ENCODE results near the gene ZNG1A.
A peak's percentile ranks its signal among the peaks of the same experiment; 100 is the strongest.
"Not testable (repeated sequence)": the region's sequence is repeated elsewhere in the genome, so short reads cannot be mapped to it uniquely, and the experiment has no call there.

Gene ZNG1A

GRCh38 chr9:88396-89037, 90.3 kb downstream of the ZNG1A start:
- not testable (repeated sequence) for H3K4me3 ChIP-seq (ENCODE audit: severe bottlenecking); H3K9me3 ChIP-seq (ENCODE audit: severe bottlenecking); H3K36me3 ChIP-seq (ENCODE audit: low read depth); H3K27ac ChIP-seq (ENCODE audit: poor library complexity, severe bottlenecking); H3K27me3 ChIP-seq (ENCODE audit: insufficient read depth, poor library complexity, severe bottlenecking); DNase-seq (ENCODE audit: low spot score); H3K4me1 ChIP-seq (ENCODE audit: insufficient read depth, poor library complexity, severe bottlenecking)
- ATAC-seq (ENCODE audit: low read depth), result peak; percentile 80

GRCh38 chr9:87860-88259, 91.0 kb downstream of the ZNG1A start:
- not testable (repeated sequence) for DNase-seq (ENCODE audit: low spot score); H3K36me3 ChIP-seq (ENCODE audit: low read depth); H3K27ac ChIP-seq (ENCODE audit: poor library complexity, severe bottlenecking); H3K9me3 ChIP-seq (ENCODE audit: severe bottlenecking); H3K27me3 ChIP-seq (ENCODE audit: insufficient read depth, poor library complexity, severe bottlenecking); H3K4me1 ChIP-seq (ENCODE audit: insufficient read depth, poor library complexity, severe bottlenecking); H3K4me3 ChIP-seq (ENCODE audit: severe bottlenecking); ATAC-seq (ENCODE audit: low read depth)

DNA sequence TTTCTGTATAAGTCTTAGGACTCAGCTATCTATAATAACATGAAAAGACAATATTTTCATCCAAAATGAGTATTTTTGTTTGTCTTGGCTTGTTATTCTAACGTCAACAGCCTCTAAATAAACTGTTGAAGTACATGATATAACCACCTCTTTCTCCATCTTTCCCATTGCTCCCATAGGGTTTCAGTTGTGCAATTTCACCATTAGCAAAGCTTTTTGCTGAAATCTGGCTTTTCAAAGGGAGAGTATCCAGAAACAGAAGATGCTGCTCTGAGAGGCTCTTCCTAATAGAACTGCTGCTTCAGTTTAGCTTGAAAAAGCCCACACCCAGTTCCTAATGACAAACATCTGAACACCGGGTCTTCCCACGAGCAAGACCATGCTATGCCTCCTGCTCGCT, 91.8 kb downstream of the ZNG1A start:
- H3K27me3 ChIP-seq (ENCODE audit: insufficient read depth, poor library complexity, severe bottlenecking); H3K4me1 ChIP-seq (ENCODE audit: insufficient read depth, poor library complexity, severe bottlenecking); H3K4me3 ChIP-seq (ENCODE audit: severe bottlenecking); H3K9me3 ChIP-seq (ENCODE audit: severe bottlenecking); DNase-seq (ENCODE audit: low spot score); H3K27ac ChIP-seq (ENCODE audit: poor library complexity, severe bottlenecking); ATAC-seq (ENCODE audit: low read depth); H3K36me3 ChIP-seq (ENCODE audit: low read depth): not testable (repeated sequence)

- not testable (repeated sequence) for H3K27ac ChIP-seq (ENCODE audit: poor library complexity, severe bottlenecking); DNase-seq (ENCODE audit: low spot score); H3K4me3 ChIP-seq (ENCODE audit: severe bottlenecking); H3K9me3 ChIP-seq (ENCODE audit: severe bottlenecking); H3K4me1 ChIP-seq (ENCODE audit: insufficient read depth, poor library complexity, severe bottlenecking); H3K27me3 ChIP-seq (ENCODE audit: insufficient read depth, poor library complexity, severe bottlenecking); H3K36me3 ChIP-seq (ENCODE audit: low read depth); ATAC-seq (ENCODE audit: low read depth)
Observed at GRCh38 chr9:86697-87096, 92.2 kb downstream of the ZNG1A start.

- not testable (repeated sequence) for H3K4me1 ChIP-seq (ENCODE audit: insufficient read depth, poor library complexity, severe bottlenecking); H3K4me3 ChIP-seq (ENCODE audit: severe bottlenecking); ATAC-seq (ENCODE audit: low read depth); H3K9me3 ChIP-seq (ENCODE audit: severe bottlenecking); H3K27ac ChIP-seq (ENCODE audit: poor library complexity, severe bottlenecking); H3K27me3 ChIP-seq (ENCODE audit: insufficient read depth, poor library complexity, severe bottlenecking); H3K36me3 ChIP-seq (ENCODE audit: low read depth); DNase-seq (ENCODE audit: low spot score)
Observed at GRCh38 chr9:82932-83689, 95.7 kb downstream of the ZNG1A start.

DNA sequence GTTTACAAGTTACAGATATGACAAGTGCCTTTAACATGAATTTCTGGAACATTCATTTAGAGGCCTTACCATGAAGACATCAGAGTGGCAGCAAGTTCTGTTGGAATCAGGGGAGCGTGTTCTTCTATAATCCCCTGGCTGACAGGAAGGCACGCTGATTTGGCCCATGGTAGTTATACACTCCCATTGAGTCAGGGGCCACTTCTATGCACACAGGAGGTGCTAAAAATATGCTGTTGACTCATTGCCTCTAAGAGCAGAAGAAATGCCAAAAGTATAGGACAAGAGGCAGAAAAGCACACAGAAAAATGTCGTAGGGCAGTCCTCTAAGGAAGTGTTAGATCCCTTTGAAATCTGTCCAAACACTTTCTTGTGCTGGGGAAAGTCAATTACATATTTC, 100.5 kb downstream of the ZNG1A start:
- H3K4me3 ChIP-seq (ENCODE audit: severe bottlenecking); H3K27me3 ChIP-seq (ENCODE audit: insufficient read depth, poor library complexity, severe bottlenecking); H3K9me3 ChIP-seq (ENCODE audit: severe bottlenecking); H3K4me1 ChIP-seq (ENCODE audit: insufficient read depth, poor library complexity, severe bottlenecking); H3K36me3 ChIP-seq (ENCODE audit: low read depth); H3K27ac ChIP-seq (ENCODE audit: poor library complexity, severe bottlenecking); DNase-seq (ENCODE audit: low spot score): not testable (repeated sequence)
- peak; percentile 35; the same call in 1 of the 3 replicates for ATAC-seq (ENCODE audit: low read depth)

GRCh38 chr9:76389-76788, 102.5 kb downstream of the ZNG1A start:
- not testable (repeated sequence) for H3K27me3 ChIP-seq (ENCODE audit: insufficient read depth, poor library complexity, severe bottlenecking); H3K36me3 ChIP-seq (ENCODE audit: low read depth); H3K9me3 ChIP-seq (ENCODE audit: severe bottlenecking); H3K27ac ChIP-seq (ENCODE audit: poor library complexity, severe bottlenecking); H3K4me3 ChIP-seq (ENCODE audit: severe bottlenecking); H3K4me1 ChIP-seq (ENCODE audit: insufficient read depth, poor library complexity, severe bottlenecking); DNase-seq (ENCODE audit: low spot score)
- peak; percentile 71 for ATAC-seq (ENCODE audit: low read depth)

DNA sequence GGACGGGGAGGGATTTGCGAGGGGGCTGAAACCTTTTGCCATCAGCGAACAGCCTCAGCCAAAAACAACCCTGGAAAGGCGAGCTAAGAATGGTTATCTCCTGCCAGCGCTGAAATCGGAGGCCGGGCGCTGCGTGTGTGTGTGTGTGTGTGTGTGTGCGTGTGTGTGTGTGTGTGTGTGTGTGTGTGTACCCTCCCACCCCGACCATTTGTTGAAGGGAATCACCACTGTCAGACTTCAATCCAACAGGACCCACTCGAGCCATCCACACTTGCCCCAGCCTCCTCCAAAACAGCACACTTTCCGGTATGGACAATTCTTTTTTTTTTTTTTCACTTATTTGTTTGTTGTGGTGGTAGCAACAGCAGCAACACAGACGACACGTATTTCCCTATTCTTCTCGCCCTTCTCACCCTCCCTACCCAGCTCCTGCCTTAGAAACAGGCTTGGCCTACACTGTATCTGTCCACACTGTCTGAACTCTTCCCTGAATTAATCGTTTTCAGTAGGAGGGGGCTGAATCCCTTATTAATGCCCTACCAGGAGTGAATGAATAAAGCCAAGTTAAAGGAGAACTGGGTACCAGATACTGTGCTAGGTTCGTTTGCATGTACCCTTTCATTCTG, 104.8 kb downstream of the ZNG1A start:
- H3K27ac ChIP-seq (ENCODE audit: poor library complexity, severe bottlenecking); H3K4me3 ChIP-seq (ENCODE audit: severe bottlenecking); H3K36me3 ChIP-seq (ENCODE audit: low read depth); ATAC-seq (ENCODE audit: low read depth); H3K9me3 ChIP-seq (ENCODE audit: severe bottlenecking); H3K4me1 ChIP-seq (ENCODE audit: insufficient read depth, poor library complexity, severe bottlenecking); H3K27me3 ChIP-seq (ENCODE audit: insufficient read depth, poor library complexity, severe bottlenecking); DNase-seq (ENCODE audit: low spot score): not testable (repeated sequence)

- not testable (repeated sequence) for H3K27me3 ChIP-seq (ENCODE audit: insufficient read depth, poor library complexity, severe bottlenecking); DNase-seq (ENCODE audit: low spot score); H3K4me1 ChIP-seq (ENCODE audit: insufficient read depth, poor library complexity, severe bottlenecking); H3K36me3 ChIP-seq (ENCODE audit: low read depth); H3K9me3 ChIP-seq (ENCODE audit: severe bottlenecking); H3K27ac ChIP-seq (ENCODE audit: poor library complexity, severe bottlenecking)
- peak; percentile 28 for ATAC-seq (ENCODE audit: low read depth)
- H3K4me3 ChIP-seq (ENCODE audit: severe bottlenecking), result peak overlapping the region; percentile 27
Observed at GRCh38 chr9:73076-73899, 105.6 kb downstream of the ZNG1A start.

All from RWPE2 (cell line).